Transverse colon (tissue), 4 donors: ENCODE measurements around the gene CAMTA1. TPM values are rescaled to one million over a fixed set of nuclear protein-coding genes. Genes with fewer than 3 reads are reported as not detected.
A peak's percentile ranks its signal among the peaks of the same experiment; 100 is the strongest.

Experiments
- DNase-seq: peaks from one replicate; pipeline ENCODE4 v3.0.0-alpha.2; 2019
- H3K27ac ChIP-seq, 4 donors: fragments of 200-600 bp; sonication (generic); 2 replicates each; pipeline ENCODE4 v1.5.1; 2016 to 2018; ENCODE audit warnings: inconsistent platforms in 4 of 4
- H3K27me3 ChIP-seq: fragments of 200-600 bp; sonication (generic); 2 replicates; pipeline ENCODE4 v1.5.1; 2017; ENCODE audit warnings: inconsistent platforms
- H3K36me3 ChIP-seq, 4 donors: fragments of 200-600 bp; sonication (generic); 2 replicates each; pipeline ENCODE4 v1.5.1; 2017 to 2019; ENCODE audit warnings: inconsistent platforms in 4 of 4
- H3K4me1 ChIP-seq, 4 donors: fragments of 200-600 bp; sonication (generic); 2 replicates each; pipeline ENCODE4 v1.5.1; 2017 to 2020; ENCODE audit warnings: inconsistent platforms in 4 of 4
- H3K4me3 ChIP-seq, 4 donors: fragments of 200-600 bp; sonication (generic); 1 replicate in 1 of 4; 2 replicates in 3 of 4; pipeline versions ENCODE4 v1.5.1 to v1.6.1; 2017 to 2019; ENCODE audit warnings: inconsistent platforms in 4 of 4
- H3K9me3 ChIP-seq, 2 donors: fragments of 200-600 bp; sonication (generic); 2 replicates each; pipeline ENCODE4 v1.5.1; 2017 to 2019; ENCODE audit warnings: inconsistent platforms in 2 of 2
- CTCF ChIP-seq, 5 experiments: fragments of 200-600 bp in 3 of 5; fragments of 450-650 bp in 2 of 5; sonication (generic) in 3 of 5; IDR thresholded peaks; 1 replicate in 2 of 5; 2 replicates in 3 of 5; pipeline ENCODE4 v1.5.1; 2016 to 2017; ENCODE audit warnings: antibody characterized with exemption in 5 of 5, inconsistent platforms in 3 of 5, mild to moderate bottlenecking in 2 of 5, moderate library complexity in 1 of 5
- EP300 ChIP-seq: sonication (generic); formaldehyde crosslinking; IDR thresholded peaks from one replicate; pipeline ENCODE4 v1.6.1; 2017; ENCODE audit warnings: antibody characterized with exemption, low read depth
- POLR2A ChIP-seq: fragments of 450-650 bp; IDR thresholded peaks from one replicate; pipeline ENCODE4 v1.6.1; 2016; ENCODE audit warnings: antibody characterized with exemption, mild to moderate bottlenecking, moderate library complexity
- POLR2AphosphoS5 ChIP-seq, 3 donors: sonication (generic); formaldehyde crosslinking; IDR thresholded peaks; one replicate each; pipeline ENCODE4 v1.6.1; 2016; ENCODE audit warnings: antibody characterized with exemption in 3 of 3
- WGBS, 2 donors: methylation state at CpG; one replicate each; pipeline ENCODE4 v1.1.5; 2018; ENCODE audit warnings: low coverage in 1 of 2; 5-methylcytosine and 5-hydroxymethylcytosine counted together
- in situ Hi-C, 4 donors: fragments of 200-750 bp; cut with MboI; loops; one replicate each; pipeline versions ENCODE4 v1.15.0 to v1.15.1; 2017; ENCODE audit warnings: low sequenced_read_pairs in 3 of 4, low pct_ligation_motif_present in 1 of 4, low pct_unique_long_range_greater_than_20kb in 1 of 4
- intact Hi-C: fragments of 100-400 bp; cut with DNase I; formaldehyde crosslinking; loops from one replicate; pipeline ENCODE4 v1.15.1; 2023; ENCODE audit warnings: low total_unique reads
- total RNA-seq, 4 donors: library from RNA; depleted of rRNA; stranded (reverse); fragments of >200 nt; gene quantifications; one replicate each; pipeline ENCODE4 v1.1.0, GENCODE V29; 2016

Gene CAMTA1
- total RNA-seq, 4 donors from 2014 or later = 93.8 to 268 (median 130) TPM

GRCh38 chr1:6913086-6913485 is 127.8 kb downstream of the CAMTA1 start:
- no peak for DNase-seq
- in situ Hi-C loops = no loop called here
- intact Hi-C loops = no loop called here
- 84% methylated on average over 5 of the region's 5 CpGs; no CpG with 5 or more reads in 1 of the 2 donors for WGBS, 2 donors
- H3K4me1 ChIP-seq = peaks cover 0 to 4% (median 2%) of the 10 kb centered on the region in 4 donors
- H3K36me3 ChIP-seq = no peaks in the 10 kb centered on the region
- no peak for TF ChIP-seq EP300
- TF ChIP-seq POLR2A = no peak
- TF ChIP-seq POLR2AphosphoS5 (IDR thresholded peaks at IDR 0.05) = no peak
- no peak for TF ChIP-seq CTCF (IDR thresholded peaks at IDR 0.05)
- no peaks in the 10 kb centered on the region for H3K9me3 ChIP-seq
- no peak overlapping the region for H3K4me3 ChIP-seq
- H3K27ac ChIP-seq = no peak overlapping the region
- H3K27me3 ChIP-seq = no peaks in the 10 kb centered on the region

GRCh38 chr1:6914706-6915105 is 129.5 kb downstream of the CAMTA1 start:
- TF ChIP-seq EP300 (no peak), CTCF (IDR thresholded peaks at IDR 0.05) (no peak), POLR2A (no peak), POLR2AphosphoS5 (IDR thresholded peaks at IDR 0.05) (no peak)
- no peak for DNase-seq
- intact Hi-C loops (no loop called here), in situ Hi-C loops (no loop called here)
- H3K4me3 ChIP-seq = no peak overlapping the region
- no peaks in the 10 kb centered on the region for H3K9me3 ChIP-seq
- no peaks in the 10 kb centered on the region for H3K36me3 ChIP-seq
- H3K27me3 ChIP-seq = no peaks in the 10 kb centered on the region
- WGBS, 2 donors = 64 to 82% methylated on average over 9 of the region's 9 CpGs
- no peak overlapping the region for H3K27ac ChIP-seq
- peaks cover 0 to 4% (median 2%) of the 10 kb centered on the region in 4 donors for H3K4me1 ChIP-seq

GRCh38 chr1:6915999-6916565 is 130.8 kb downstream of the CAMTA1 start:
- no peaks in the 10 kb centered on the region for H3K36me3 ChIP-seq
- H3K27me3 ChIP-seq = no peaks in the 10 kb centered on the region
- H3K27ac ChIP-seq = no peak overlapping the region
- 88 to 95% methylated on average over 5 to 17 of the region's 17 CpGs for WGBS, 2 donors
- H3K4me1 ChIP-seq = peaks cover 0 to 4% (median 2%) of the 10 kb centered on the region in 4 donors
- DNase-seq = no peak
- H3K4me3 ChIP-seq = no peak overlapping the region
- H3K9me3 ChIP-seq = no peaks in the 10 kb centered on the region
- intact Hi-C loops = no loop called here
- TF ChIP-seq POLR2AphosphoS5 (IDR thresholded peaks at IDR 0.05) = no peak
- TF ChIP-seq CTCF (IDR thresholded peaks at IDR 0.05) = no peak
- TF ChIP-seq EP300 = no peak
- no peak for TF ChIP-seq POLR2A
- in situ Hi-C loops = no loop called here

- WGBS, 2 donors = 43 to 45% methylated on average over 3 to 4 of the region's 4 CpGs
- H3K9me3 ChIP-seq = no peaks in the 10 kb centered on the region
- in situ Hi-C loops (no loop called here), intact Hi-C loops (no loop called here)
- H3K4me1 ChIP-seq = peaks cover 0 to 4% (median 2%) of the 10 kb centered on the region in 4 donors
- no peak for TF ChIP-seq EP300
- TF ChIP-seq CTCF (IDR thresholded peaks at IDR 0.05) = no peak
- no peak for TF ChIP-seq POLR2A
- TF ChIP-seq POLR2AphosphoS5 (IDR thresholded peaks at IDR 0.05) = no peak
- no peak overlapping the region for H3K4me3 ChIP-seq
- no peaks in the 10 kb centered on the region for H3K27me3 ChIP-seq
- H3K27ac ChIP-seq = no peak overlapping the region
- H3K36me3 ChIP-seq = no peaks in the 10 kb centered on the region
- DNase-seq = peak; percentile 33
Measured at GRCh38 chr1:6917067-6917466, 131.8 kb downstream of the CAMTA1 start.
